ENCODE data around the gene TCP11L2. TPM values are rescaled to one million over a fixed set of nuclear protein-coding genes. Genes with fewer than 3 reads are reported as not detected.

The TCP11L2 gene
- total and polyA plus RNA-seq, 2 of the 8 experiments (the other 6 are each of a cell fraction or from before 2014, with no cell fraction given): 2.1 to 7.1 TPM

- TF ChIP-seq CHD7 (IDR thresholded peaks at IDR 0.05; ENCODE audit: insufficient replicate concordance, low read length) (no peak), TAF1 (IDR thresholded peaks at IDR 0.05; ENCODE audit: low read depth, low read length) (no peak), SIN3A (conservative IDR thresholded peaks at IDR 0.05 in 1 of 2, IDR thresholded peaks at IDR 0.05 in 1 of 2; ENCODE audit: low read depth in 1 of 2, low read length in 2 of 2) (no peak), GABPA (IDR thresholded peaks at IDR 0.05; ENCODE audit: borderline replicate concordance, insufficient read depth, low read length) (no peak)
Observed at GRCh38 chr12:106281056-106281782, 21.3 kb upstream of the TCP11L2 start (continued).
